Naive thymus-derived CD4-positive, alpha-beta T cell (primary cell): ENCODE measurements around the gene CACNA1S. TPM values are rescaled to one million over a fixed set of nuclear protein-coding genes. Genes with fewer than 3 reads are reported as not detected.

Experiments
- ATAC-seq: fragments of 150-1000 bp; cut with Tn5 transposase; 2 replicates; pipeline ENCODE4 v1.10.0; 2021; ENCODE audit warnings: mild to moderate bottlenecking, moderate library complexity
- CTCF ChIA-PET: fragments of 350-600 bp; sonication (Branson Sonifier 250); formaldehyde crosslinking; loops from one replicate; lab custom pipeline; 2021; ENCODE audit warnings: antibody characterized with exemption; lab: Charles Lee
- POLR2A ChIA-PET: fragments of 350-600 bp; sonication (Branson Sonifier 250); formaldehyde crosslinking; loops from one replicate; lab custom pipeline; 2021; ENCODE audit warnings: antibody characterized with exemption, inconsistent platforms; lab: Charles Lee
- DNase-seq, 9 donors: peaks; one replicate each; pipeline versions ENCODE4 v3.0.0 to v3.0.0-alpha.2; 2020 to 2022; ENCODE audit warnings: mixed read lengths in 1 of 9
- H3K27ac ChIP-seq: one replicate; pipeline ENCODE4 v1.7.0; 2013; ENCODE audit warnings: mild to moderate bottlenecking, low read depth, low read length, moderate library complexity
- H3K27me3 ChIP-seq, 2 donors: one replicate each; pipeline ENCODE4 v1.7.0; 2013; ENCODE audit warnings: low read length in 2 of 2, mild to moderate bottlenecking in 2 of 2, moderate library complexity in 2 of 2; ENCODE audit not compliant: control insufficient read depth in 2 of 2, insufficient read depth in 2 of 2
- H3K36me3 ChIP-seq, 3 experiments: 1 replicate in 2 of 3; 2 replicates in 1 of 3; pipeline ENCODE4 v1.7.0; 2013; ENCODE audit warnings: low read length in 3 of 3, mild to moderate bottlenecking in 3 of 3, moderate library complexity in 1 of 3; ENCODE audit not compliant: insufficient read depth in 3 of 3, control insufficient read depth in 2 of 3
- H3K4me1 ChIP-seq, 2 donors: one replicate each; pipeline ENCODE4 v1.7.0; 2013; ENCODE audit warnings: low read length in 2 of 2, mild to moderate bottlenecking in 2 of 2, moderate library complexity in 1 of 2; ENCODE audit not compliant: control insufficient read depth in 2 of 2, insufficient read depth in 2 of 2
- H3K4me3 ChIP-seq: 2 replicates; pipeline ENCODE4 v1.7.0; 2013; ENCODE audit warnings: mild to moderate bottlenecking, low read length
- H3K9me3 ChIP-seq, 3 experiments: 1 replicate in 2 of 3; 2 replicates in 1 of 3; pipeline ENCODE4 v1.7.0; 2013; ENCODE audit warnings: low read length in 3 of 3; ENCODE audit not compliant: control insufficient read depth in 2 of 3
- H3K27ac Mint-ChIP-seq, 9 donors: one replicate each; pipeline ENCODE4 v1.8.0; 2020 to 2022; ENCODE audit warnings: mixed read lengths in 9 of 9, mild to moderate bottlenecking in 8 of 9, moderate library complexity in 5 of 9, inconsistent platforms in 2 of 9
- H3K27me3 Mint-ChIP-seq, 5 donors: one replicate each; pipeline ENCODE4 v1.8.0; 2021 to 2022; ENCODE audit warnings: mixed read lengths in 5 of 5, mild to moderate bottlenecking in 1 of 5
- H3K36me3 Mint-ChIP-seq, 5 donors: one replicate each; pipeline ENCODE4 v1.8.0; 2020 to 2022; ENCODE audit warnings: mixed read lengths in 5 of 5, mild to moderate bottlenecking in 3 of 5, inconsistent platforms in 1 of 5
- H3K4me1 Mint-ChIP-seq, 7 donors: one replicate each; pipeline ENCODE4 v1.8.0; 2020 to 2022; ENCODE audit warnings: mixed read lengths in 7 of 7, mild to moderate bottlenecking in 3 of 7, inconsistent platforms in 1 of 7
- H3K4me3 Mint-ChIP-seq, 10 donors: one replicate each; pipeline ENCODE4 v1.8.0; 2020 to 2022; ENCODE audit warnings: mild to moderate bottlenecking in 10 of 10, mixed read lengths in 10 of 10, moderate library complexity in 6 of 10, inconsistent platforms in 2 of 10
- H3K9me3 Mint-ChIP-seq, 11 donors: one replicate each; pipeline ENCODE4 v1.8.0; 2020 to 2022; ENCODE audit warnings: mixed read lengths in 11 of 11, mild to moderate bottlenecking in 4 of 11, inconsistent platforms in 1 of 11, moderate library complexity in 1 of 11
- intact Hi-C, 2 donors: fragments of 100-400 bp; cut with micrococcal nuclease; formaldehyde crosslinking; loops; one replicate each; pipeline ENCODE4 v1.15.1; 2023
- polyA plus RNA-seq, 2 donors: library from polyadenylated mRNA; unstranded; fragments of 300-500 nt; fragmentation: Illumina TruSeq; gene quantifications; one replicate each; pipeline ENCODE4 v1.2.3, GENCODE V29; 2021
- total RNA-seq, 6 experiments: library from RNA in 5 of 6; stranded (reverse) in 5 of 6; gene quantifications; 1 replicate in 5 of 6; 2 replicates in 1 of 6; pipeline ENCODE4 v1.2.3 and lab custom pipeline; 2021 to 2026

Gene CACNA1S
- total and polyA plus RNA-seq, 7 experiments from 2014 or later: not detected

DNA sequence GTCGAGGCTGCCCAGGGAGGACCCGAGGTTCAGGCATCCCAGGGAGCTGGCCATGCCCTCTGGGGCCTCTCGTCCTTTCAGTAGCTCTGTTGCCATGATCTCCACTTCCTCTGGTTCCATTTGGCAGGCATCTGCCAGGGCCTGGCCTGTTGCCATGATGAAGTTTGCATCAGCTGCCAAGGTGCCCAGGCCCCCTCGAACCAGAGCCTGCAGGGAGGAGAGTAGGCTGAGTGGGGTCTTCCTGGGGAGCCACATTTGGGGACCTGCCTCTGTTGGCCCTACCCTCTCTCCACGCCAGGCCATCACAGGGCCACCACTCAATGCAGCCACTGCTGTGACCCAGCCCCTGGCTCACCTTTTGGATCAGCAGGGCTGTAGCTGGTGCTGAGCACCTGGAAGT is 72.3 kb downstream of the CACNA1S start:
- CTCF ChIA-PET: interaction anchor here (0.9 to 15.4 kb wide), 3 partner anchors 18 to 63 kb away, joined by 3 to 259 read pairs (median 3); no protein-coding TSS in a partner anchor
- Mint-ChIP-seq H3K27me3 (peaks cover 0 to 3% (median 0%) of the 10 kb centered on the region in 5 donors), H3K9me3 (no peaks in the 10 kb centered on the region), H3K27ac (no peak overlapping the region), H3K4me3 (no peak overlapping the region), H3K4me1 (peaks cover 0 to 5% (median 3%) of the 10 kb centered on the region in 7 donors), H3K36me3 (no peaks in the 10 kb centered on the region)
- Histone ChIP-seq H3K27me3 (no peaks in the 10 kb centered on the region), H3K27ac (no peak overlapping the region), H3K9me3 (no peaks in the 10 kb centered on the region), H3K4me1 (peaks cover 0 to 3% of the 10 kb centered on the region in 2 donors), H3K36me3 (no peaks in the 10 kb centered on the region), H3K4me3 (no peak overlapping the region)
- ATAC-seq (no peak), DNase-seq (no peak)
- POLR2A ChIA-PET: no interaction called here
- intact Hi-C loops: loop anchor here in 1 of 2 donors (5.0 kb wide), 1 partner anchor 148 kb away; the partner anchor contains the start of gene INAVA

DNA sequence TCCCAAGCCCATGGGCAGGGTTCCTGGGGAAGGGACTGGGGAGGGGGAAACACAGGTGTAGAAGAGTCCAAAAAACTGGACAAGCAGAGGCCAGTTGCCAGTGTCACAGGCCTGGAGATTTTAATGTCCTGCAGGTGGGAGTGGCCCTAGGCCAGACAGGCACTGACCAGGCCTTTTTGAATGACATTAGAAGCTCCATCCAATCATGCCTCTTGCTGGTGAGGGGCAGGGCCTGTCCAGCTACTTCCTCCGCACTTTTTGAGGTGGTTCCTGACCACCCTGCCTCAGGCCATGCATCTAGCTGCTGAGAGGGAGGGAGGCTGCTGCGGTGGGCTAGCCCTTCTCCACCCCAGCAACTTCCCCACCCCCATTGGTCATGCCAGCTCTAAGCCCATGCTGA is 72.8 kb downstream of the CACNA1S start:
- Histone ChIP-seq H3K4me3 (no peak overlapping the region), H3K4me1 (peaks cover 0 to 3% of the 10 kb centered on the region in 2 donors), H3K27me3 (no peaks in the 10 kb centered on the region), H3K9me3 (no peaks in the 10 kb centered on the region), H3K27ac (no peak overlapping the region), H3K36me3 (no peaks in the 10 kb centered on the region)
- no peak for ATAC-seq
- POLR2A ChIA-PET: no interaction called here
- H3K4me1 Mint-ChIP-seq: peaks cover 0 to 5% (median 3%) of the 10 kb centered on the region in 7 donors
- intact Hi-C loops: no loop called here
- H3K27ac Mint-ChIP-seq: no peak overlapping the region
- no peaks in the 10 kb centered on the region for H3K9me3 Mint-ChIP-seq
- H3K4me3 Mint-ChIP-seq: no peak overlapping the region
- CTCF ChIA-PET: interaction anchor here (0.9 to 15.4 kb wide), 3 partner anchors 18 to 63 kb away, joined by 3 to 259 read pairs (median 3); no protein-coding TSS in a partner anchor
- no peaks in the 10 kb centered on the region for H3K36me3 Mint-ChIP-seq
- no peak for DNase-seq
- no peaks in the 10 kb centered on the region for H3K27me3 Mint-ChIP-seq

DNA sequence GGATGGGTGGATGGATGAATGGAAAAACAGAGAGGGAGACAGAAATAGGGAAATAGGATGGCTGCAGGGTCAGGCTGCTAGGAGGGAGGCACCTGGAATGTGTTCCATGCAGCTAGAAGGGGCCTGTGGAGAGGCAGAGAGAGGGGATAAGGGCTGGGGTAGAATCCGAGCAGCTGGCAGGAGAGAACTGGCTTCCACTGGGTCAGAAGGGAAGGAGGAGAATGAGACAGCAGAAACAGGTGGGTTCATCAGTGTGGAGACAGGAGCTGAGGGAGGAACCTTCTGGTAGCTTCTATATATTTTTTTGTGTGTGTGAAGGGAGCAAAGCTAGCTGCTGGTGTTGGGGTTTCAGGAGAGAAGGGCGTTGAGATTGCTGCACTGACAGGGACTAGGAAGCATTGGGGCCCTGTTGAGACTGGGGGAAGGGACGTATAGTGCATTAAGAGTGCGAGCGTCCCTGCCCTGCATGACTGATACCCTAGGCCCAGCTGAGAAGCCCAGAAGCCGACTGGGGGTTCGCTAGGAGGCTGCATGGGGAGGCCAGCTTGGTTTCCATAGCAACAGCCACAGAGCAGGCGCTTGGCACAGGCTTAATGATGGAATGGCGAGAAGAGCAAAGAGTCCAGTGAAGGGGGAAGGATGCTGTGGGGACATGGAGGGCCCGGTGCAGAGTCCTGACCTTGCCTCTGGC is 73.9 kb downstream of the CACNA1S start:
- Histone ChIP-seq H3K36me3 (no peaks in the 10 kb centered on the region), H3K4me1 (peaks cover 0 to 3% of the 10 kb centered on the region in 2 donors), H3K9me3 (no peaks in the 10 kb centered on the region), H3K27me3 (no peaks in the 10 kb centered on the region), H3K27ac (no peak overlapping the region), H3K4me3 (no peak overlapping the region)
- CTCF ChIA-PET: interaction anchor here (0.6 to 15.4 kb wide), 2 partner anchors 62 to 147 kb away, joined by 3 to 259 read pairs; no protein-coding TSS in a partner anchor
- Mint-ChIP-seq H3K4me1 (peaks cover 0 to 5% (median 3%) of the 10 kb centered on the region in 7 donors), H3K4me3 (no peak overlapping the region), H3K36me3 (no peaks in the 10 kb centered on the region), H3K27ac (no peak overlapping the region), H3K9me3 (no peaks in the 10 kb centered on the region), H3K27me3 (no peaks in the 10 kb centered on the region)
- ATAC-seq (no peak), DNase-seq (no peak)
- intact Hi-C loops: no loop called here
- POLR2A ChIA-PET: no interaction called here

DNA sequence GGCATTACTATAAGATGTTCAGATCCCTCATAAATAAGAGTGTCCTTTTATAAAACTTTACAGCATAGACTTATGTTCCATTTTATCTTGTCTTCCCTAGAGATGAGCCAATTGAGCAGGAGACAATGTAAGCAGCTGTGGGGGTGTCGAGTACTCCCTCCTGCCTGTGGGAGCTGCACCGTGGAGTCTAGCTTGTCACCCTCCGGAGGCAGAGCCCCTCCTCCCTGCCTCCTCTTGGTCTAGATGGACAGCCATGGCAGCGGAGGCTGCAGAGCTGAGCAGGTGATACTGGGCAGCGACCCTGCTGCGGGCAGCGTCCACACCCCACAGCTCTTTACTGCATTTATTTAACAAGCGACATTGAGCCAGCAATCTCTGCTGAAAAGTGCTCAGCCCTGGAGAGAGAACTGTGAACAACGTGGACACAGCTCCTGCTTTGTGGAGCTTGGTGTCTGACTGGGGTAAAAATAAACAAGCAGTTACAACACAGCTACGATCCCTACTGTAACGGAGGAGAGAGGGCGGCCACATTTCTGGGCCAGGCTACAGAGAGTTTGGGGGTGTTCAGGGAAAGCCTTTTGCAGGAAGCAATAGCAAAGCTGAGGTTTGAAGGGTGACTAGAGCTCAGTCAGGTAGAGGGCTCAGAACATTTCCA is 75.9 kb downstream of the CACNA1S start:
- ATAC-seq (no peak), DNase-seq (no peak)
- no peak overlapping the region for H3K4me3 Mint-ChIP-seq
- H3K27ac ChIP-seq: no peak overlapping the region
- no peaks in the 10 kb centered on the region for H3K9me3 Mint-ChIP-seq
- H3K36me3 Mint-ChIP-seq: no peaks in the 10 kb centered on the region
- POLR2A ChIA-PET: no interaction called here
- H3K27ac Mint-ChIP-seq: no peak overlapping the region
- H3K4me1 Mint-ChIP-seq: peaks cover 0 to under 1% (median 0%) of the 10 kb centered on the region in 7 donors
- no peaks in the 10 kb centered on the region for H3K9me3 ChIP-seq
- no peaks in the 10 kb centered on the region for H3K36me3 ChIP-seq
- no peak overlapping the region for H3K4me3 ChIP-seq
- CTCF ChIA-PET: interaction anchor here (0.6 to 1.9 kb wide), 6 partner anchors 11 to 65 kb away, joined by 3 to 6 read pairs (median 3); partner anchors contain the start of gene KIF21B
- no peaks in the 10 kb centered on the region for H3K27me3 ChIP-seq
- no peaks in the 10 kb centered on the region for H3K27me3 Mint-ChIP-seq
- intact Hi-C loops: no loop called here
- no peaks in the 10 kb centered on the region for H3K4me1 ChIP-seq

DNA sequence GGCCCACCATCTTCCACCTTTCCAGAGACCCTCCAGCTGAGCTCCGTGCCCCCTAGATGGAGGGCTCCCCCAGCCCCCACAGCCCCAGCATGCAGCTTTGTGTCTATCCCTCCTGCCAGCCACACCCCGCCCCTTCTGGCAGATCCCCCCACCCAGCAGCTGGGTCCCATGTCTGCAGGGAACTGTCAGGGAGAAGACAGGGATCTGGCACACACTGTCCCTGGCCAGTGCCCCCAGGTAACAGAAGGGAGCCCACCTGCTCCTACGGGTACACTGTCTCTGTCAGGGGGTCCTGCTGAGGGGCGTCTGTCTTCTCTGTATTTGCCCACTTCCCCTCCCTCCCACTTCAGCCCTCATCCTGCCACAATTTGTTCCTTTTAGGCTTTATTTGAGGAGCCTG is 77.6 kb downstream of the CACNA1S start:
- no peaks in the 10 kb centered on the region for H3K36me3 ChIP-seq
- H3K27ac ChIP-seq: no peak overlapping the region
- H3K4me1 ChIP-seq: no peaks in the 10 kb centered on the region
- H3K4me1 Mint-ChIP-seq: peaks cover 0 to 3% (median 0%) of the 10 kb centered on the region in 7 donors
- H3K4me3 ChIP-seq: no peak overlapping the region
- H3K36me3 Mint-ChIP-seq: no peaks in the 10 kb centered on the region
- H3K27me3 ChIP-seq: no peaks in the 10 kb centered on the region
- ChIA-PET POLR2A (interaction anchor here (1.9 kb wide), 1 partner anchor 12 kb away, joined by 8 read pairs; the partner anchor contains the start of gene KIF21B), CTCF (interaction anchor here (1.7 kb wide), 1 partner anchor 63 kb away, joined by 7 read pairs; no protein-coding TSS in a partner anchor)
- peaks cover 0 to 2% (median 0%) of the 10 kb centered on the region in 5 donors for H3K27me3 Mint-ChIP-seq
- DNase-seq (no peak), ATAC-seq (no peak)
- intact Hi-C loops: no loop called here
- H3K27ac Mint-ChIP-seq: no peak overlapping the region
- H3K9me3 Mint-ChIP-seq: no peaks in the 10 kb centered on the region
- no peaks in the 10 kb centered on the region for H3K9me3 ChIP-seq
- H3K4me3 Mint-ChIP-seq: no peak overlapping the region

DNA sequence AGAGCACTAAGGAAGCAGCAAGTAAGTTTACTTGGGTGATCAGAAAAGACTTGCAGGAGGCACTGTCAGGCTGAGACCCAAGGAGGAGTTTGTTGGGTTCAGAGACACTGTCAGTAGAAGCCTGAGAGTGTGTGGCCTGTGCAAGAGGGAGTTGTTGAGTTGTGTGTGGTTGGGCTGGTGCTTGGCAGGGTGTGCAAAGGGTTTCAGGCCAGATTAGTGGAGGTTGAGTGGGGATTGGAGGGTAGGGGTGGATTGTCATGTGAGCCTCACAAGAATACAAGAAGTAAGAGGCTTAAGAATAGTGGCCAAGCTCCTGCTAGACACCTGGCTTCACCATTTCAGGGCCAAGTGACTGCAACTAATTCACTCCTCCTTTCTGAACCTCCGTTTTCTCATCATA is 79.8 kb downstream of the CACNA1S start:
- Histone ChIP-seq H3K9me3 (no peaks in the 10 kb centered on the region), H3K4me1 (no peaks in the 10 kb centered on the region), H3K27me3 (no peaks in the 10 kb centered on the region), H3K4me3 (no peak overlapping the region), H3K27ac (no peak overlapping the region), H3K36me3 (no peaks in the 10 kb centered on the region)
- Mint-ChIP-seq H3K27ac (peak overlapping the region in 1 of 9 donors; percentile 1), H3K9me3 (no peaks in the 10 kb centered on the region), H3K4me3 (no peak overlapping the region), H3K36me3 (no peaks in the 10 kb centered on the region), H3K27me3 (peaks cover 0 to 2% (median 0%) of the 10 kb centered on the region in 5 donors), H3K4me1 (peaks cover 0 to 5% (median 0%) of the 10 kb centered on the region in 7 donors)
- ATAC-seq (no peak), DNase-seq (no peak)
- intact Hi-C loops: no loop called here
- CTCF ChIA-PET: no interaction called here
- POLR2A ChIA-PET: no interaction called here
